Cardiac fibroblast (primary cell): ENCODE data around the gene ZNF212.

ENCODE experiments used
- DNase-seq, 2 donors: peaks; one replicate each; pipeline versions ENCODE4 v3.0.0 to v3.0.0-alpha.2; 2010; ENCODE audit warnings: low read depth in 2 of 2
- H3K4me3 ChIP-seq, 2 donors: replicated peaks in 1 of 2; 1 replicate in 1 of 2; 2 replicates in 1 of 2; pipeline ENCODE4 v1.5.1; 2011; ENCODE audit warnings: low read depth in 2 of 2, low read length in 2 of 2, mild to moderate bottlenecking in 2 of 2, moderate library complexity in 1 of 2
- CTCF ChIP-seq: IDR thresholded peaks from one replicate; pipeline ENCODE4 v1.5.1; 2011; ENCODE audit warnings: low read depth, mild to moderate bottlenecking, low read length, inconsistent platforms

ZNF212 gene

GRCh38 chr7:149291036-149291780 is 51.8 kb downstream of the ZNF212 start:
- no peak overlapping the region for H3K4me3 ChIP-seq
- TF ChIP-seq CTCF, result no peak
- no peak for DNase-seq

- no peak for TF ChIP-seq CTCF
- no peak overlapping the region for H3K4me3 ChIP-seq
- no peak for DNase-seq
Measured at GRCh38 chr7:149291781-149292461, 52.5 kb downstream of the ZNF212 start.

- no peak overlapping the region for H3K4me3 ChIP-seq
- no peak for DNase-seq
- no peak for TF ChIP-seq CTCF
Measured at GRCh38 chr7:149292462-149292823, 53.0 kb downstream of the ZNF212 start.

- no peak for TF ChIP-seq CTCF
- no peak overlapping the region for H3K4me3 ChIP-seq
- no peak for DNase-seq
Measured at GRCh38 chr7:149293338-149293737, 53.9 kb downstream of the ZNF212 start.

- H3K4me3 ChIP-seq, result no peak overlapping the region
- no peak for TF ChIP-seq CTCF
- DNase-seq, result no peak
Measured at GRCh38 chr7:149293946-149294633, 54.6 kb downstream of the ZNF212 start.

- TF ChIP-seq CTCF, result no peak
- DNase-seq, result no peak
- H3K4me3 ChIP-seq, result no peak overlapping the region
Measured at GRCh38 chr7:149294634-149295480, 55.4 kb downstream of the ZNF212 start.
